GM21619 (cell line): ENCODE data around the gene NGF.
"Not testable (repeated sequence)": the region's sequence is repeated elsewhere in the genome, so short reads cannot be mapped to it uniquely, and the experiment has no call there.

Experiments
- ATAC-seq: cut with Tn5 transposase; IDR thresholded peaks from one replicate; pipeline ENCODE4 v1.9.1; 2021; ENCODE audit not compliant: unreplicated experiment

NGF gene

GRCh38 chr1:115310581-115311473 is 27.2 kb downstream of the NGF start:
- ATAC-seq, result no peak

- not testable (repeated sequence) for ATAC-seq
Observed at GRCh38 chr1:115309504-115309903, 28.5 kb downstream of the NGF start.

GRCh38 chr1:115308969-115309368 is 29.1 kb downstream of the NGF start:
- ATAC-seq, result no peak

- ATAC-seq, result no peak
Observed at GRCh38 chr1:115307661-115308060, 30.4 kb downstream of the NGF start.

DNA sequence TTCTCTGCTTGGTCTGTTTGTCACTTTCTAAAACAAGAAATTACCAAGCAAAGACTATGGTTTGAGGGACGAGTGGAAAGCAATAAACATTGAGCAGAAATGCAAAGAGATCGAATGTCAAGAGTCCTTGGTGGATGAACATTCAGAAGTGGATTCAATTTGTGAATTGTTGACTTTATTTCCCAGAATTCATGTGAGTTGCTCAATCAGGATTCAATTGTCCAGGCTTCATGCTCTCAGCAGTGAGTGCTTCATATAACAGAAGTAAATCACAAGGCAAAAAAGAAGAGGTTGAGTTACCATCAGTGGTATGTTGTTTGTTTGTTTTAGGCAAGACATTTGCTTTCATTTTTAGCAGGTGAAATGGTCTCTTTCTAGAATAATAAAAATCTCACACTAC is 31.9 kb downstream of the NGF start:
- no peak for ATAC-seq

DNA sequence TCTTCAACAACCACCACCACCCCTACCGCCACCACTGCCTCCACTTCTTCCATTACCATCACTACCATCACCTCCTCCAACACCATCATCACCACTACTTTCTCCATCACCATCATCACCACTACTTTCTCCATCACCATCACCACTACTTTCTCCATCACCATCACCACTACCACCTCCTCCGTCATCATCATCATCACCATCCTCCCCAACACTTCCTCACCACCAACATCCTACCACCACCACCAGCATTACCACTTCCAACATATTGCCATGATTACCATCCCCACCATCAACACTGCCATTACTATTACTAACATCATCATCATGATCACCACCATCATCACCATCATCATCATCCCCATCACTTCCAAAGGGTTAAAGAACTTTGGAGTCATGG is 34.7 kb downstream of the NGF start:
- ATAC-seq, result no peak

DNA sequence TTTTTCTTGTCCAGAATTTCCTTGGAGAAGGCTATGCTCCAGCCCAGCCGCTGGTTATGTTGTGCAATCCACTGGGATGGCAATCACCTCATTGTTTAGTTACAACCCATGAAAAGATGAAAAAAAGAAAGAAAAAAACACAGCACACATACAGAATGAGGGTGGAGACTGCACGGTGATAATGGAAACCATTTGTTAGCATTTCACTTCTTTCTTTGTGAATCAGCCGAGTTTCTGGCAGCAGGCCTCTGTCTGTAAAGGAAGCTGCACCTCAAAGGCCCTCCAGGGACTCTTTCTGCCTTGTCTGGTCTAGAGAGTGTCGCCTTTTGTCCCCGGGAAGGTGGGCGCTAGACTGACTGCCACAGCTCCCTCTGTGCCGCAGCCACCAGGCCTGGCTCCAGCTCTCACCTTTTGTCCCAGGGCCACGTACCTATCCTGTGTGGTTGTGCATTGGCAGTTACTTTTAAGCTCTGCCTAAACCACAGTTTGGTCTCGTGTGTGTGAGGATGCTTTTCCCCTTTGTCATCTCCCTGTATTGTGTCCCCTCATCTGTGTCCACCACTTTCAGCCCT is 35.6 kb downstream of the NGF start:
- ATAC-seq, result no peak

DNA sequence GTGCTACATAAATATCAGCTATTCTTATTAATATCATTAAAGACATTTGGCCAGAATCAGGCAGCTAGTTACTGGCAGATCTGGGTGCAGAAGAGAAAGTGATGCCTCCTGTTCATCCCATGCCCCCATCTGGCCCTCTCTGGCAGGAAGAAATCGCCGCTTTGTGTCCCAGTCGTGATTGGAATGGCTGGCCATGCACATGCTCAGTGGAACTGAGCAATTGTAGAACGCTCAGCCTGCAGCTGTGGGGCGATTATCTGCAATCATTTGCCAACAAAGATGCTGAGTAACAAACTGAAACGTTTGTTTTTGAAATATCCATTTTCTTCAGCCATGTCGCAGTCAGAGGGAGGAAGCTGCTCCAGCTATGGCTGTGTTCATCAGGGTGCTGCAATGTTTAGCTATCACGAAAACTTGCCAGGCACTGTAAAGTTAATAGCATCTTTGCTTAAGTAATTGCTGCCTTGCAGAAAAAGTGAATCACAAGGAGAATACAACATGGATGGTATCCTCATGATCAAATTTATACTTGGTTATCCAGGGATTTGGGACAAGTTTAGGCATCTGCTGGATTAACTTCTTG is 36.5 kb downstream of the NGF start:
- ATAC-seq, result no peak

DNA sequence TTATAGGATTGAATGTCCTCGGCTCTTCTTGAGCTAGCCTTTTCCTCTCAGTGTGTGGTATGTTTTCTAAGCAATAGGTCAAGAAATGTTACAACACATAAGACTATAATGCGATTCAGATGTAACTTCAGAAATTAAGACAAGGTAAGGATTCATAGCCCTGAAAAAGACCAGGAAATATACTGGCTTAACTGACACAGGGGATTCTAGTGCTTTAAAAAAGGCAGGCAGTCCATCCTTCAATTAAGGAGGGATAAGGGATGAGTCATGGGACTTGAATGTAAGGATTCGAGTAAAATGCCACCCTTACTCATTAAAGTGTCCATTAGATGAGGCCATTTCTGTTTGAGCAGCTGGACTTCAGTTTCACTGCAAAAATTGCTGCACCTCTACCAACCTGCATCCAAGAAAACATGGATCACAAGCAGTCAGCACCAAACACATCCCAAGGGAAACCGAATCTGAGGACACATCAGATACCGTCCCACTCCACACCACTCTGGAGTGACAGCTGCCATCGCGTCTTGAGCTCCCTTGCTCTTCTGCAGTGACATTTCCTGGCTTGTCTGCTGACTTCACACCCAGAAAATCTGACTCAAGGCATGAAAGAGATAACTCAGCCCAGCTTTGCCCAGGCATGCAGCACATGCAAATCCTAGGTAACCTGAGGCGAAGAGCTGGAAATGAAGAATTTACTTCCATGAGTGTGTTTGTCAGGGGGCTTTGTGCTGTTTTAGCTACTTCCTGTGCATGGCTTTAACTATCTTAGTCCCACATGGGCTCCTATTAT is 37.8 kb downstream of the NGF start:
- no peak for ATAC-seq

GRCh38 chr1:115299266-115299665 is 38.8 kb downstream of the NGF start:
- ATAC-seq, result no peak

GRCh38 chr1:115296981-115297380 is 41.1 kb downstream of the NGF start:
- peak; percentile 82 for ATAC-seq

DNA sequence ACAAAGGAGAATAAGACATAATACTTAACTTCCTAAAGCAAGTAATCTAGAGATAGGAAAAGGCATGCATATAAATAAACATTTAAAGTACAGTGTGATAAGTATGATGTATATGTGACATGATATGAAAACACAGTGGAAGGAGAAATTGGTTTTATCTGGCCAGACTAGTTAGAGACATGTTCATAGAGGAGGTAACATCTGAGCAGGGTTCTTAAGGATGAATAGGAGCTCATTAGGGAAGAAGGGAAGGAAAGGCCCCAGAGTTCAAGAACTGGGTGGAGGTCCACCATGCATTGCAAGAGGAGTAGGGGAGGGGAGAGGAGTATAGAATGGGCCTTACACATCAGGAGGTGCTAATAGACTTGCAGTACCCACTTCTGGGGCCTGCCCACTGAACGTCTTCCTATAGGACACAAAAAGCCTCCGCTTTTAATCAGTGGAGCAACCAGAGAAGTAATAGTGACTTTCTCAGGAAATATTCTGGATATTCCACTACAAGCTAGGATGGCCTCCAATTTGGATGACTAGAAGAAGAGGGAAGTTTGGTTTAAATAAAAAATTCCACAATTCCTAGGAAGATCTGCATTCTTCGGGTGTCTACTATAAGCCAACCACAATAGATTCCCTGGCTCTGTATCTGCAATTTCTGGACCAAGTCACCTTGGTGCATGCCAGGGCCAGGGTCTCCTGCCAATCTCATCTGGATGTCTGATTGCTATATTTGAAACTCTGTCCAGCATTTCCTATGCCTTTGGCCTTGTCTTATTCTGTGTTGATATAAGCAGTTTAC is 41.9 kb downstream of the NGF start:
- no peak for ATAC-seq

- no peak for ATAC-seq
Observed at GRCh38 chr1:115293899-115294298, 44.1 kb downstream of the NGF start.

DNA sequence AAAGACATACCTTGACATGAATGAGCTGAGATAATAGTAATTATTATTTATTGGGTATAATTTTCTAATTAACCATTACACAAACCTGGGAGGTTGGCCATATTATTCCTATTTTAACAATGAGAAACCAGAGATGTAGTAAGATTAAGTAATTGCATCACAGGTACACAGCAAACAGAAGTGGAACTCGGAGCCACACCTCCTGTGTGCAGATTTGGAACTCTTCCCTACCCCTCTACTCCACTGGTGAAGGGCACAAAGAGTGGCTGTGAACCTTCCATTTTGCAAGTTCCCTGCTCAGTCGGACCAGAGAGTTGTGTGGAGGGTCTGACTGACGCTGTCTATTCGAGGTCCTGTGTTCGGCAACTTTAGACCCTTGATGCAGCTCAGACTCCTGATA is 45.0 kb downstream of the NGF start:
- ATAC-seq, result no peak

- no peak for ATAC-seq
Observed at GRCh38 chr1:115291741-115292140, 46.3 kb downstream of the NGF start.

DNA sequence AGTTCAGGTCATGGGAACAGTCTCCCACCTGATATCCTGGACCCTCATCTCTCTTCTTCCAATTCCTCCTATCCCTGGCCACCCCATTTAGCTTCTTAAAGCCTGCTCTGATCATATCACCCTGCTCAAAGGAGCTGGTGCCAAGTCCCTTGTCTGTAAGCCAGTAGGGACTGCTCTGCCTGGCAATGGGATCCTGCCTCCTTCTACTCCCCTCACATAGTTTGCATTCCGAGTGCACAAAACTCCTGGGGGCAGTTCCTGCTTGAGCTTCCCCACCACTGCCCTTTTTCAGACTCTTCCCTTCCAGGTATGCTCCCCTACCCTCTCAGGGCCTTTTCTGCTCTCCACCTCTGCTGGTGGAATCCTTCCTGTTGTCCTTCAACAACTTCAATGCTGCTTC is 48.1 kb downstream of the NGF start:
- no peak for ATAC-seq

DNA sequence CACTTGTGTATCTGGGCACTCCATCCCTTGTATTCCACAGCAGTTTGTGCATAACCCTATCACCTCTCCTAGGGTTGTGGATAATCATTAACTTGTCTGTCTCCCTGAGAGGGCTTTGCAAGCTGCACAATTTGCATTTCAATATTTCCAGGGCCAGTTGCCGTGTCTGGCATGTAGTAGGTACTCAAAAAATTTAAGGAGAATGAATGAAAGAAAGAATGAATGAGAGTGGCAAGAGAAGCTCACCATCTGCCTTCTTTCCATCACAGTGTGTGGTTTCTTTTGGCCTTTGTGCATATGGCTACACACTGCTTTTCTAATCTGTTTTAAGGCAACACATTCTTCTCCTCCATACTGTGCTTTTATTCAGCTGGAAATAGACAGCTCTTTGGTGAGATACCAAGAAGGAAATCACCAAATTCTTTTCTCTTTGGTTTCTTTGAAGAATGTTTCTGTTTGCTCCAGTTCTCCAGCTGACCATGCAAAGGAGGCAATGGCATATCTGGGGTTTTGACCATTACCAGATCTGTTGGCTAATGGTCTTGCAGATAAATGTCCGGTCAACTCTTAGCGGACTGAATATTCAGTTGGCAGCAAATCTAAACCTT is 49.4 kb downstream of the NGF start:
- ATAC-seq, result no peak

DNA sequence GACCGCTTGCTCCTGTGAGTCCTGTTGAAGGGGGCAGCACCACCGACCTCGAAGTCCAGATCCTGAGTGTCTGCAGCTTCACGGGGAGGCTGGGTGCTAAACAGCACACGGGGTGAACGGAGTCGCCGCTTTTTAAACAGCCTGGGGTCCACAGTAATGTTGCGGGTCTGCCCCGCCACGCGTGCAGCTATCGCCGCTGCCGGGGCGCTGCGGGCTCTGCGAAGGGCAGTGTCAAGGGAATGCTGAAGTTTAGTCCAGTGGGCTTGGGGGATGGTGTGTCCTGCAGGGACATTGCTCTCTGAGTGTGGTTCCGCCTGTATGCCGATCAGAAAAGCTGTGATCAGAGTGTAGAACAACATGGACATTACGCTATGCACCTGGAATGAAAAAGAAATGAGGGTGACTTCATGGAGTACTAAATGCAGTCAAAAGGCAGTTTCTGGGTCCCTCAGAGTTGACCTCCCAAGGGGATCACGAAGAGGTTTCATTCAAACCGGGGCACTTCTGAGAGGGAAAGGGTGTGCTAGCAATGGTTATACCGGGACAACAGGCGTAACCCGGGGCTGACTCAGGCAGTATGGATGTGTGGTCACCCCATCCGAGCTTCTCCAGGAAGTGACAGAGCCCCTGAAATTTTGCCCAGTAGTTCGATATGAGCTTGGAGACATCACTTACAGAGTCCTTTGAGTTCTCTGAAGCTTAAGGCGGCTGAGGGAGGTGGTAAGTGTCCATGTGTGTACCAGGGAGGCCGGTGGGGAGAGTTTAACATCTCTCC is 51.4 kb downstream of the NGF start:
- ATAC-seq, result no peak

DNA sequence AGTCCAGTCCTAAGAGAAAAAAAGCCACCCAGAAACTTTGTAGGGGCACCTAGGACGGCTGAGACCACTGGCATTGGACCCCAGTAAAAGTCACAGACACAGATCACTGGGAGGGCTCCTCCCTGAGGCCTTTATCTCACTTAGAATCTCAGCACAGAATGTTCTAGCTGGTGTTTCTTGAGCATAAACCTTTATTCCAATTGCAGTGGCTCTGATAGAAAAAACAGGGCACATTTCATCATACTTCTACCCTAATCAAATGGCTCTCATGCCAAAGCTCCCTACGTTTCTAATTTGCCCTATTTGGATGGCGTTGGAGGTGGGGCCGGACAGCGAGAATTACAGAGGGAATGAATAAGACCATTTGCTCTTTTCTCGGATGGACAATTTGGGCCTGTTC is 53.8 kb downstream of the NGF start:
- no peak for ATAC-seq
